K562 (cell line): Measurements from ENCODE around the gene PRICKLE3. TPM values are rescaled to one million over a fixed set of nuclear protein-coding genes. Genes with fewer than 3 reads are reported as not detected.

Experiments used
- OTX1 ChIP-seq: fragments of 450-650 bp; formaldehyde crosslinking; IDR thresholded peaks from 2 replicates; pipeline ENCODE4 v1.4.0; 2022; ENCODE audit warnings: mild to moderate bottlenecking
- RERE ChIP-seq: sonication (generic); formaldehyde crosslinking; IDR thresholded peaks from 2 replicates; pipeline ENCODE4 v1.8.0; 2023; ENCODE audit warnings: missing genetic modification reagents, mild to moderate bottlenecking, borderline replicate concordance
- polyA plus RNA-seq, 8 experiments: library from polyadenylated mRNA; depleted of rRNA in 4 of 8; stranded (reverse) in 5 of 8; unstranded in 3 of 8; fragments of >200 nt; fragmentation: Nextera tagmentation in 2 of 8; fragmentation: Illumina TruSeq in 1 of 8; extraction: Ambion mirVana in 2 of 8; extraction: Trizol in 1 of 8; gene quantifications; 2 replicates each; pipeline versions ENCODE4 v1.2.1 to v1.2.3, GENCODE V29; 2011 to 2014; ENCODE audit warnings: inconsistent platforms in 1 of 8, missing spikeins in 1 of 8
- total RNA-seq, 7 experiments: library from RNA; depleted of rRNA in 6 of 7; stranded (reverse); fragments of >200 nt in 6 of 7; fragmentation: Illumina TruSeq in 2 of 7; extraction: Trizol in 2 of 7; gene quantifications; 2 replicates each; pipeline versions ENCODE4 v1.2.1 to v1.2.3, GENCODE V29; 2011 to 2021; ENCODE audit warnings: low replicate concordance in 1 of 7
- TF ChIP-seq, protein P1 (sequence below): sonication (generic); formaldehyde crosslinking; IDR thresholded peaks from 2 replicates; pipeline ENCODE4 v1.8.1; 2023; ENCODE audit warnings: mild to moderate bottlenecking, missing genetic modification reagents, moderate library complexity
- TF ChIP-seq, protein P2 (sequence below), 2 experiments: fragments of 450-650 bp; IDR thresholded peaks; 2 replicates each; pipeline ENCODE4 v1.6.1; 2016
- TF ChIP-seq, protein P3 (sequence below), 2 experiments: fragments of 450-650 bp; IDR thresholded peaks; 2 replicates each; pipeline ENCODE4 v1.6.1; 2018; ENCODE audit warnings: mild to moderate bottlenecking in 2 of 2, low read depth in 1 of 2; ENCODE audit not compliant: partially characterized antibody in 2 of 2

PRICKLE3 gene
- total and polyA plus RNA-seq, 9 of the 15 experiments (the other 6 are each of a cell fraction or from before 2014, with no cell fraction given) = 1.1 to 44.3 (median 14.0) TPM

GRCh38 chrX:49139713-49140112 is 46.5 kb downstream of the PRICKLE3 start (continued):
- TF ChIP-seq, protein P1, sequence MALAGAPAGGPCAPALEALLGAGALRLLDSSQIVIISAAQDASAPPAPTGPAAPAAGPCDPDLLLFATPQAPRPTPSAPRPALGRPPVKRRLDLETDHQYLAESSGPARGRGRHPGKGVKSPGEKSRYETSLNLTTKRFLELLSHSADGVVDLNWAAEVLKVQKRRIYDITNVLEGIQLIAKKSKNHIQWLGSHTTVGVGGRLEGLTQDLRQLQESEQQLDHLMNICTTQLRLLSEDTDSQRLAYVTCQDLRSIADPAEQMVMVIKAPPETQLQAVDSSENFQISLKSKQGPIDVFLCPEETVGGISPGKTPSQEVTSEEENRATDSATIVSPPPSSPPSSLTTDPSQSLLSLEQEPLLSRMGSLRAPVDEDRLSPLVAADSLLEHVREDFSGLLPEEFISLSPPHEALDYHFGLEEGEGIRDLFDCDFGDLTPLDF = no peak
- TF ChIP-seq, protein P2, sequence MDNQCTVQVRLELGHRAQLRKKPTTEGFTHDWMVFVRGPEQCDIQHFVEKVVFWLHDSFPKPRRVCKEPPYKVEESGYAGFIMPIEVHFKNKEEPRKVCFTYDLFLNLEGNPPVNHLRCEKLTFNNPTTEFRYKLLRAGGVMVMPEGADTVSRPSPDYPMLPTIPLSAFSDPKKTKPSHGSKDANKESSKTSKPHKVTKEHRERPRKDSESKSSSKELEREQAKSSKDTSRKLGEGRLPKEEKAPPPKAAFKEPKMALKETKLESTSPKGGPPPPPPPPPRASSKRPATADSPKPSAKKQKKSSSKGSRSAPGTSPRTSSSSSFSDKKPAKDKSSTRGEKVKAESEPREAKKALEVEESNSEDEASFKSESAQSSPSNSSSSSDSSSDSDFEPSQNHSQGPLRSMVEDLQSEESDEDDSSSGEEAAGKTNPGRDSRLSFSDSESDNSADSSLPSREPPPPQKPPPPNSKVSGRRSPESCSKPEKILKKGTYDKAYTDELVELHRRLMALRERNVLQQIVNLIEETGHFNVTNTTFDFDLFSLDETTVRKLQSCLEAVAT (IDR thresholded peaks at IDR 0.05) = no peak
- TF ChIP-seq OTX1 = no peak
- no peak for TF ChIP-seq RERE (CRISPR knock-in tag)
- TF ChIP-seq, protein P3, sequence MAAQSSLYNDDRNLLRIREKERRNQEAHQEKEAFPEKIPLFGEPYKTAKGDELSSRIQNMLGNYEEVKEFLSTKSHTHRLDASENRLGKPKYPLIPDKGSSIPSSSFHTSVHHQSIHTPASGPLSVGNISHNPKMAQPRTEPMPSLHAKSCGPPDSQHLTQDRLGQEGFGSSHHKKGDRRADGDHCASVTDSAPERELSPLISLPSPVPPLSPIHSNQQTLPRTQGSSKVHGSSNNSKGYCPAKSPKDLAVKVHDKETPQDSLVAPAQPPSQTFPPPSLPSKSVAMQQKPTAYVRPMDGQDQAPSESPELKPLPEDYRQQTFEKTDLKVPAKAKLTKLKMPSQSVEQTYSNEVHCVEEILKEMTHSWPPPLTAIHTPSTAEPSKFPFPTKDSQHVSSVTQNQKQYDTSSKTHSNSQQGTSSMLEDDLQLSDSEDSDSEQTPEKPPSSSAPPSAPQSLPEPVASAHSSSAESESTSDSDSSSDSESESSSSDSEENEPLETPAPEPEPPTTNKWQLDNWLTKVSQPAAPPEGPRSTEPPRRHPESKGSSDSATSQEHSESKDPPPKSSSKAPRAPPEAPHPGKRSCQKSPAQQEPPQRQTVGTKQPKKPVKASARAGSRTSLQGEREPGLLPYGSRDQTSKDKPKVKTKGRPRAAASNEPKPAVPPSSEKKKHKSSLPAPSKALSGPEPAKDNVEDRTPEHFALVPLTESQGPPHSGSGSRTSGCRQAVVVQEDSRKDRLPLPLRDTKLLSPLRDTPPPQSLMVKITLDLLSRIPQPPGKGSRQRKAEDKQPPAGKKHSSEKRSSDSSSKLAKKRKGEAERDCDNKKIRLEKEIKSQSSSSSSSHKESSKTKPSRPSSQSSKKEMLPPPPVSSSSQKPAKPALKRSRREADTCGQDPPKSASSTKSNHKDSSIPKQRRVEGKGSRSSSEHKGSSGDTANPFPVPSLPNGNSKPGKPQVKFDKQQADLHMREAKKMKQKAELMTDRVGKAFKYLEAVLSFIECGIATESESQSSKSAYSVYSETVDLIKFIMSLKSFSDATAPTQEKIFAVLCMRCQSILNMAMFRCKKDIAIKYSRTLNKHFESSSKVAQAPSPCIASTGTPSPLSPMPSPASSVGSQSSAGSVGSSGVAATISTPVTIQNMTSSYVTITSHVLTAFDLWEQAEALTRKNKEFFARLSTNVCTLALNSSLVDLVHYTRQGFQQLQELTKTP (IDR thresholded peaks at IDR 0.05; ENCODE audit: low read depth in 1 of 2, partially characterized antibody in 2 of 2) = peak in 1 of 2 experiments; percentile 43
